GM19463 (cell line): ENCODE results near the gene TMEM235.
"Not testable (repeated sequence)": the region's sequence is repeated elsewhere in the genome, so short reads cannot be mapped to it uniquely, and the experiment has no call there.

Experiments
- ATAC-seq: cut with Tn5 transposase; IDR thresholded peaks from one replicate; pipeline ENCODE4 v1.9.1; 2021; ENCODE audit warnings: mild to moderate bottlenecking, moderate library complexity; ENCODE audit not compliant: unreplicated experiment

Gene TMEM235

GRCh38 chr17:78214706-78215061 lies 16.7 kb upstream of the TMEM235 start:
- no peak for ATAC-seq

- no peak for ATAC-seq
Observed at GRCh38 chr17:78219396-78220150, 11.9 kb upstream of the TMEM235 start.

GRCh38 chr17:78223061-78223460 lies 8.4 kb upstream of the TMEM235 start:
- no peak for ATAC-seq

- ATAC-seq = no peak
Observed at GRCh38 chr17:78223765-78224164, 7.7 kb upstream of the TMEM235 start.

GRCh38 chr17:78224231-78225087 lies 7.0 kb upstream of the TMEM235 start:
- no peak for ATAC-seq

- no peak for ATAC-seq
Observed at GRCh38 chr17:78225088-78225865, 6.2 kb upstream of the TMEM235 start.

GRCh38 chr17:78226055-78226758 lies 5.2 kb upstream of the TMEM235 start:
- ATAC-seq = no peak

GRCh38 chr17:78226759-78227454 lies 4.5 kb upstream of the TMEM235 start:
- no peak for ATAC-seq

- ATAC-seq = no peak
Observed at GRCh38 chr17:78227455-78227916, 3.9 kb upstream of the TMEM235 start.

GRCh38 chr17:78228176-78228575 lies 3.3 kb upstream of the TMEM235 start:
- no peak for ATAC-seq

GRCh38 chr17:78230252-78230962 lies 1.0 kb upstream of the TMEM235 start:
- ATAC-seq = no peak

GRCh38 chr17:78231991-78232858 lies 794 bp downstream of the TMEM235 start:
- no peak for ATAC-seq

- ATAC-seq = no peak
Observed at GRCh38 chr17:78232859-78233173, 1.4 kb downstream of the TMEM235 start.

- no peak for ATAC-seq
Observed at GRCh38 chr17:78233678-78234077, 2.2 kb downstream of the TMEM235 start.

GRCh38 chr17:78234261-78234865 lies 2.9 kb downstream of the TMEM235 start:
- ATAC-seq = no peak

- ATAC-seq = not testable (repeated sequence)
Observed at GRCh38 chr17:78235022-78235421, 3.6 kb downstream of the TMEM235 start.

- no peak for ATAC-seq
Observed at GRCh38 chr17:78235885-78236284, 4.5 kb downstream of the TMEM235 start.
